GM19372 (cell line): ENCODE results near the gene TBC1D25.

ENCODE experiments used
- ATAC-seq: cut with Tn5 transposase; IDR thresholded peaks from one replicate; pipeline ENCODE4 v1.9.1; 2021; ENCODE audit warnings: mild to moderate bottlenecking, low read depth, moderate library complexity; ENCODE audit not compliant: unreplicated experiment

Gene TBC1D25

DNA sequence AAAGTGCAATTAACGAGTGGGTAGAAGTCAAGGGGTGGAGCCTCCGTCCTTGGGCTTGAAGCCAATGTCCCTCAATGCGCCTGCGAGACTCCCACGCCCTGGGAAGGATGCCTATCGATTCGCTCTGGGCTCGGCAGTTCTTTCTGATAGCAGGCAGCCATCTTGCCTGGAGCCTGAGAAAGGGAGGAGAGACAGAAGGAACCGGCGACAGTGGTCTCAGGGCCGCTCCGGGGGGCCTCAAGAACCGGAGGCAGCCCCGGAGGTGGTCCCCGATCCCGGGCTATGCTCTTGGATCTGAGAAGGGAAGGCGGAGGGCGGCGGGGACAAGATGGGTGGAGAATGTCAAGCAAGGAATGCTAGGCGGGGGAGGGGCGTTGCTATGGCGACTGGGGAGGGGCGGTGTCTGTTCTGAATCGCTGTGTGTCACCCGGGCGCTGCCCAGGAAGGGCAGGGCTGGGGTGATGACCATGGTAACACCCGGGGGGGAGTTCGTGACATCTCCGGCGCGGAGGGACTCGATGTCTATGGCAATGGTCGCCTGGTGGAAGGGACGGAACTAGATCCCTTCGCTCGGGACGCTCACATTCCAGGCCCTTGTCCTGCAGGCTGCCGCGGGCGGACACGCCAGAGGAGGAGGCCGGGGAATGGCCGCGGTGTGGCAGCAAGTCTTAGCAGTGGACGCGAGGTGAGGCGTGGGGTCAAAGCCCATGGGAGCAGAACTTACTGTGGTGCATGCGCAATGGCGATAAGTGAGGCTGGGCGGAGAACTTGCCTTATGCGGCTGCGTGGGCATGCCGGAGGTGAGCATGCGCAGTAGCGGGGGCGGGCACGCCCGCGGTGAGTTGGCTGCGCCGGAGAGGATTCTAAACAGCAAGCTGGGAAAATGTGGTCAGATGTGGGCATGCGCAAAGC, 58.1 kb downstream of the TBC1D25 start, which contains the start of gene WDR13:
Gene WDR13 (plus strand): TSS at position 140 of the 912 bp plus-strand sequence. CDS start 505 bp downstream, at position 645.
- ATAC-seq: peak; percentile 79

DNA sequence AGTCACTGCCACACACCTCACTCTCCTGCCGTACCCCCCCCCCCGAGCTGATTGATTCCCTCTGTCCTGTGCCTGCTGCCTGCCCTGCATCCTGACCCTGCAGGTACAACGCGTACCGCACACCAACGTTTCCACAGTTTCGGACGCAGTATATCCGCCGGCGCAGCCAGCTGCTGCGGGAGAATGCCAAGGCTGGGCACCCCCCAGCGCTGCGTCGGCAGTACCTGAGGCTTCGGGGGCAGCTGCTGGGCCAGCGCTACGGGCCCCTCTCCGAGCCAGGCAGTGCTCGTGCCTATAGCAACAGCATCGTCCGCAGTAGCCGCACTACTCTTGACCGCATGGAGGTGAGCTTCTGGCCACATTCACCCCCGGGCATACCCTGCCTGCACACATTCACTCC, 59.1 kb downstream of the TBC1D25 start:
- no peak for ATAC-seq

DNA sequence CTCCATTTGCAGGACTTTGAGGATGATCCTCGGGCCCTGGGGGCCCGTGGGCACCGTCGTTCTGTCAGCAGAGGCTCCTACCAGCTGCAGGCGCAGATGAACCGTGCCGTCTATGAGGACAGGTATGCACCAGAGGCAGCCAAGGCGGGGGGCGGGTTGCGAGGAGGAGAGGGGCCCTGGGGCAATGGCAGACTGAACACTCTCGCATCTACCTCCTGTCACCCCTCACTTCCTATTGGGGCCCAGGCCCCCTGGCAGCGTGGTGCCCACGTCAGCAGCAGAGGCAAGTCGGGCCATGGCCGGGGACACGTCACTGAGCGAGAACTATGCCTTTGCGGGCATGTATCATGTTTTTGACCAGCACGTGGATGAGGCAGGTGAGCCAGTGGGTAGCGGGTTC, 59.8 kb downstream of the TBC1D25 start:
- ATAC-seq: no peak

DNA sequence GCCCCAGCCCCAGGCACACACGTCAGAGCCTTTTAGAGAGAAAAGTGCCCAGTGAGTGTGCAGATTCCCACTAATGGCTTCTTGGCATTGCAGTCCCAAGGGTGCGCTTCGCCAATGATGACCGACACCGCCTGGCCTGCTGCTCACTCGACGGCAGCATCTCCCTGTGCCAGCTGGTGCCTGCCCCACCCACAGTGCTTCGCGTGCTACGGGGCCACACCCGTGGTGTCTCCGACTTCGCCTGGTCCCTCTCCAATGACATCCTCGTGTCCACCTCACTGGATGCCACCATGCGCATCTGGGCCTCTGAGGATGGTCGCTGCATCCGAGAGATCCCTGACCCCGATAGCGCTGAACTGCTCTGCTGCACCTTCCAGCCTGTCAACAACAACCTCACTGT, 60.7 kb downstream of the TBC1D25 start:
- ATAC-seq: no peak

DNA sequence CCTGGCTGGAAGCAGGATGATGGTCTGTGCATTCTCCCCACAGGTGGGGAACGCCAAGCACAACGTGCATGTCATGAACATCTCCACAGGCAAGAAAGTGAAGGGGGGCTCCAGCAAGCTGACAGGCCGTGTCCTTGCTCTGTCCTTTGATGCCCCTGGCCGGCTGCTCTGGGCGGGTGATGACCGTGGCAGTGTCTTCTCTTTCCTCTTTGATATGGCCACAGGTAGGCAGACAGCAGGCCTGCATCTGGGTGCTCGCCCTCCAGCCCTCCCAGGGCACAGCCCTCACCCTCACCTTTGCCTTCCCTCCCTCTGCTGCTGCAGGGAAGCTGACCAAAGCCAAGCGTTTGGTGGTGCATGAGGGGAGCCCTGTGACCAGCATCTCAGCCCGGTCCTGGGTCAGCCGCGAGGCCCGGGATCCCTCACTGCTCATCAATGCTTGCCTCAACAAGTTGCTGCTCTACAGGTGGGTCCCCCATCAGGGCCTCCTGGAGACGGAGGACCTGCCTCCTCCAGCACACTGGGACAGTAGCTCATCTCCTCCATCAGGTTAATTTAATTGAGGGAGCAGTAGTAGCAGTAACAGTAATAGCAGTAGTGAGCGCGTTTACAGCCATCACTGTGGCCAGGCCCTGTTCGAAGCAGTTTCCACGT, 62.4 kb downstream of the TBC1D25 start:
- ATAC-seq: no peak

DNA sequence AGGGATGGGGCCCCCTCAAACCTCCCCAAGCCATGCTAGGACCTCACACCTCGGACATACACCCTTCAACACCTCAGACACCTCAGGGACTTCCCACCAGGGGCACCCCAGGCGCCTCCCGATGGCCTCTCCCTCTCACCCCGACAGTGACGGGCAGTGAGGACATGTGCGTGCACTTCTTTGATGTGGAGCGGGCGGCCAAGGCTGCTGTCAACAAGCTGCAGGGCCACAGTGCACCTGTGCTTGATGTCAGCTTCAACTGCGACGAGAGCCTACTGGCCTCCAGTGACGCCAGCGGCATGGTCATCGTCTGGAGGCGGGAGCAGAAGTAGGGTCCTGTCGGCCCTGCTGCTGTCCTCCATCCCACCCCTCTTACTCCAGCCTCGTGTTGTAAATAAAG, 65.2 kb downstream of the TBC1D25 start:
- ATAC-seq: no peak

DNA sequence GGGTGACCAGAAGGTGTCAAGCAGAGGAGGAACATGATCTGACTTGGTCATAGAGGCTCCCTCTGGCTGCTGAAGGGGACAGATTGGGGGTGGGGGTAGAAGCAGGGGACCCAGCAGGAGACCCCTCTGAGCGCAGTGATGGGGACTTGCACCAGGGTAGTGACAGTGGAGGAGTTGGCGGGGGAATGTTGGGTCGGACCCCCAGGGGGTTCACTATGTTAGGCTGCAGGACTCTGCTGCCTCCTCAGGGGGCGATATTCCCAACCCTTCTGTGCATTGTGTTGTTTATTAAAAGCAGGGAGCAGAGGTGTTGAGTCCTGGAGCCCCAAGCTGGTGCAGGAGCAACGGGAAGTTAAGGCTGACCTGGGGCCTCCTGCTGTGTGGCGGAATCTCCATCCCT, 66.6 kb downstream of the TBC1D25 start:
- no peak for ATAC-seq

DNA sequence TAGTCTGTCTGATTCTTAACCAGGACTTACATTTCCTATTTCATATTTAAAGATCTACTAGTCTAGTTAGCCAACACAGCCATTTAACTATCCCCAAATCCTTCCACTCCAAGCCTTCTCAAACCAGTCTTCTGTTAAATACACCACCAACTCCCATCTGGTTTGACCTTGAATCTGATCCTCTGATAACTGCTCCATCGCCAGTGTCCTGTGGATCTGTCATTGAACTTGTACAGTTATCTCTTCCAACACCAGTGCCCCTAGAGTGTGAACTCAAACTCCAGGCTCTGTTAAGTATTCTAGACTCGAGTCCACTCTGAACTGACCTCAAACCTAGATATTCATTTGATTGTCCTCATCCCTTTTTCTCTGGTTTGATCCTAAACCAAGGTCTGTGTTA, 72.2 kb downstream of the TBC1D25 start:
- ATAC-seq: no peak
